Dedifferentiated amniotic fluid mesenchymal stem cell (primary cell): ENCODE results near the gene ALK.

Experiments
- DNase-seq: peaks from one replicate; pipeline ENCODE4 v3.0.0-alpha.2; 2016; ENCODE audit errors: extremely low spot score

Gene ALK

GRCh38 chr2:29715655-29716054 lies 205.7 kb downstream of the ALK start:
- no peak for DNase-seq

- DNase-seq, result no peak
Observed at GRCh38 chr2:29714333-29714732, 207.1 kb downstream of the ALK start.

GRCh38 chr2:29706171-29706720 lies 215.1 kb downstream of the ALK start:
- DNase-seq, result no peak

DNA sequence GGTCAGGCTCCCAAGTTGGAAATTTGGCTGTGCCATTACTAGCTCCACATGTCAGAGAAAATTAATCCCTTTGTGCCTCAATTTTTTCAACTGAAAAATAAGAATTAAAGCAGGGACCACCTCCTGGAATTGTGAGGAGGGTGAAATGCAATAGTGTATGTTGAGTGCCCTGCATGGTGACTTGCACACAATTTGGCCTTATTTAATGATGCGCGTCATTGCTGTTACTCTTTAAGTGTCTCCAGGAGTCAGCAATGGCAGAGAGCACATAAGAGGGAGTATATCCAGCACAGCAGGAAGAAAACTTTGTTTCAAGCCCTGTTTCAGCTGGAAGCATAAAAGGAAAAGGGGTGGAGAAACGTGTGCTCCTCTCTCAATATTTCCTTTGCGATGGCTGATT lies 215.8 kb downstream of the ALK start:
- DNase-seq, result no peak

- DNase-seq, result no peak
Observed at GRCh38 chr2:29703336-29703735, 218.1 kb downstream of the ALK start.

DNA sequence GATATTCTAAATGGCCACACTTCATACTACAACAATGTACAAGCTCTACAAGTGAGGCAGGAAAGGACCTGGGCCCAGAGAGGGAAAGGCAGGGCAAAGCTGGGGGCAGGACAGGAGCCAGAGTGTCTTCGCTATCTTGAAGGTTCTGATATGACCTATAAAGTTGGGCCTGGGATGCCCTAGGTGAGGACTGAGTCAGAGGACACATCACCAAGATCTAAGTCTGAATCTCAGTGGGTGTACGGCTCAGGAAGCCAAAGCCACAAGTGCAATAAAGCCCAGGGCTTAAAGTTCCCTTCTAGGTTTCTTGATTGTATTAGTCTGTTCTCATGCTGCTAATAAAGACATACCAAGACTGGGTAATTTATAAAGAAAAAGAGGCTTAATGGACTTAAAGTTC lies 219.1 kb downstream of the ALK start:
- no peak for DNase-seq

DNA sequence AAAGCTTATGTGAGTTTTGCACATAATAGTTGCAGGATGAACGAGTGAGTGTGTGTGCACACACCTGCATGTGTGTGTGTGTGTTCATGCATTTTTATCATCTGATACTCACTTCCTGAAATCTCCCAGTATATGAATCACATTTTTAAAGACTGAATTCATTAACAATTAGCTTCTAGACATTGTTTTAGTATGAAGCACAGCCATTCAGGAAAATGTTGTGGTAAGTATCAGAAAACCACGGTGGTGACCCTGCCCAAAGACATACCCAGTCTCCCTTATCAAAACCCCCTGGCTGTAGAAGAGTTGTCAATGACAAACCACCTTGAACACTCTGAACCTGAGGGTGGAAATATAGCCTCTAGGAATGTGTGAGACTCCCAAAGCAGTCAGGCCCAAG lies 220.8 kb downstream of the ALK start:
- no peak for DNase-seq

DNA sequence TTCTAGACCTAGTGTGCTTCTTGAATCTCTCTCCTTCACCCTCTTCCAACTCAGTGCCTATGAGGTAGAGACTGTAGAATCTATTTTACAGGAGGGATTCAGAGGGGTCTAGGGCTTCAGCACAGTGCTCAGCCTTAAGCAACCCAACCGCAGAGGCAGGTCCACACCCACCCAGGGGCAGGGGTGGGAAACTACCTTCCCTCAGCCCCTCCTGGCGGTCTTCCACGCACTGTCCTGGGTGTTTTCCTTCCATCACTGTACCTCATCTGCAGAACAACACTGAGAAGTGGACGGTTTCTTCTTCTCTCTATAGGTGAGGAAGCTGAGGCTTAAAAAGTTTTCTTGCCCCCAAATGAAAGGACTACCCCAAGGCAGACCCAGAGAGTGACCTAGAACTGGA lies 222.3 kb downstream of the ALK start:
- no peak for DNase-seq

GRCh38 chr2:29698216-29698615 lies 223.2 kb downstream of the ALK start:
- no peak for DNase-seq

- no peak for DNase-seq
Observed at GRCh38 chr2:29697715-29698114, 223.7 kb downstream of the ALK start.

GRCh38 chr2:29697181-29697580 lies 224.2 kb downstream of the ALK start:
- DNase-seq, result no peak

- no peak for DNase-seq
Observed at GRCh38 chr2:29694741-29695140, 226.6 kb downstream of the ALK start.

DNA sequence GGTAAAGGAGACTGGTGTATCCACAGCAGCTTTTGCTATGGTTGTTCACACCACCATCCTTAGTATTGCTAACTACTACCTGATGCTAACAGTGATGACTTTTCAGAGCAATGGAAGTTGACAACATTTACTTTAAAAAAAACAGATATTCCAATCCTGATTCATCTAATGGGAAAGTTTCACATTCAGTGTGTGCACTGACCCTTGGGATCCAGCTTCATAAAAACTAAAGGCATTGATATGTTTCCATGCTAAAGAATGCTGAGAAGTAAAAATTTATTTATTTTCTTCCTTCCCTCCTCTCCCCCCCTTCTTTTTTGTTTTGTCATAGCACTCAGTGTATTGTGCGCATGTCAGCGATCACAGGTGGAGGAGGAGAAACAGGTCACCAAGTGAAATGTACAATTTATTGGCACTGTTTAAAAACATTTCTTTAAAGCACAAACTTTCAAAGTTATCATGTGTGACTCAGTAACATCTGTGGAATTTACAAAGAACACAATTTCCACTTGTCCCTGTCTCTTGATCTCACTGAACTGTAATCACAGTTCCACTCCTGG lies 229.9 kb downstream of the ALK start:
- DNase-seq, result no peak

- no peak for DNase-seq
Observed at GRCh38 chr2:29689666-29690065, 231.7 kb downstream of the ALK start.

DNA sequence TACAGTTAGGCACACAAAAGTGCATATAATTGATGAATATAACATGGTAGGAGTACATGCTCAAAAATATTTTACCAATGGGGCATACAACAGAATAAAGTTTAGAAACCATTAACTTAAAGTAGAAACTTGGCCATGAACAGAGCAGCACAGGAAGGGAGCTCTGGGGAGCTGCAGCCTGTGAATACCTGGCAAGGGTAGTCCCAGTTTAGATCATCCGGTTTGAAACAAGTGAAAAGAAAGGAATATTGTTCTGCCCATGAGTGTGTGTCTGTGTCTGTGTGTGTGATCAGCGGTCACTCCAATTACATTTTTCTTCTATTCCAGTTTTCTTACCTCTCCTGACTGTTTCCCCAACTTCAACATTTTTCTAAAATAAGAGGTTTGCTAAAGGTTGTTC lies 233.0 kb downstream of the ALK start:
- no peak for DNase-seq

DNA sequence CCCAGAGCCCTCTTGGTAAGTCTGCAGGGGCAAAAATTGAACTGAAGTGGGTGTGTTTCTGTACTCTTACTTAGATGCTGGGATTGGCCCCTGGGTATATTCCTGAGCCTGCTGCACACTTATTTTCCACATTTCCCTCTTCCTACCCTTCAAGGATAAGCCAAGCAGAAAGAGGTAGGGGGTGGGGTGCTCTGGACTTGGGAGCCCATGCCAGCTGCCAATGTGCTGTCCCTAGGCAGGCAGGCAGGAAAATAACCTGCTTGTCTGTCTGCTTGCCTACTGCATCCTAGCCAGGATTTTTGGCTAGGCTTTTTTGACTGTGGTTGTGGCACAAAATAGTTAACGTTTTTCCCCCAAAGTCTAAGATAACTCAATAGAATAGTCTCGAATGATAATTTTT lies 234.3 kb downstream of the ALK start:
- DNase-seq, result no peak

DNA sequence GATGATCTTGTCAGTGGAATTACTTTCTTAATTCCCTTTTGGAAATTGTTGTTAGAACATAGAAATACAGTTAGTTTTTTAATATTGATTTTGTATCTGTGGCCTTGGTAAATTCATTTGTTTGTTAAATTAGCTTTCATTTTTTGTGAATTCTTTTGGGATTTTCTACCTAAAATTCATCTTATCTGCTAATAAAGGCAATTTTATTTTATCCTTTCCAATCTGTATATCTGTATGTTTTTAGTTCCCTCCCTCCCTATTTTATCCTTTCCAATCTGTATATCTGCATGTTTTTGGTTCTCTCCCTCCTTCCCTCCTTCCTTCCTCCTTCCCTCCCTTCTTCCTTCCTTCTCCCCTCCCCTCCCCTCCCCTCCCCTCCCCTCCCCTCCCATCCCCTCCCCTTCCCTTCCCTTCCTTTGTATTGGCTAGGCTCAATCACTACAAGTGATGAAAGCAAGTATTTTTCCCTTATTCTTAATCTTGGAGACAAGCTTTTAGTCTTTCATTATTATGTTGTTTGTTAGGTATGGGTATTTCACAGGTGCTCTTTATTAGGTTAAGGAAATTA lies 244.4 kb downstream of the ALK start:
- DNase-seq, result no peak

GRCh38 chr2:29664578-29664977 lies 256.8 kb downstream of the ALK start:
- no peak for DNase-seq

GRCh38 chr2:29663268-29663667 lies 258.1 kb downstream of the ALK start:
- DNase-seq, result peak; percentile 62

- DNase-seq, result no peak
Observed at GRCh38 chr2:29662861-29663260, 258.5 kb downstream of the ALK start.

DNA sequence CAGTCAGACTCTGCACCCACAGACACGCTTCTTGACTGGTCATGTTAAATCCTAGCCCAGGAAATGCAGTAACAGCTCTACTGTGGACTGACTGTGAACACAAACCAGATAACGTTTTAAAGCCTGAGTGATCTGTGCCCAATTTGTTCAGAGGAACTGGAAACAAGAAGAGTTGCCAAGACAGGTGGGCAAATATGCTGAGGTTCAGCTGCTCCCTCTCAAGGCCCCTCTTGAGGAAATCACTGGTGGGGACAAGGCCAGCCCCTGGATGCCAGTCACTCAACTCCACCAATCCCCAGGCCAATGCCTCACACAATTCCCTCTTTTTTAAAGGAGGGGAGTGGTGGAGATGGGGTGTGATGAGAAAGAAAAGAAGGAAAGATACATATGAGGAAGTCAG lies 261.2 kb downstream of the ALK start:
- no peak for DNase-seq

DNA sequence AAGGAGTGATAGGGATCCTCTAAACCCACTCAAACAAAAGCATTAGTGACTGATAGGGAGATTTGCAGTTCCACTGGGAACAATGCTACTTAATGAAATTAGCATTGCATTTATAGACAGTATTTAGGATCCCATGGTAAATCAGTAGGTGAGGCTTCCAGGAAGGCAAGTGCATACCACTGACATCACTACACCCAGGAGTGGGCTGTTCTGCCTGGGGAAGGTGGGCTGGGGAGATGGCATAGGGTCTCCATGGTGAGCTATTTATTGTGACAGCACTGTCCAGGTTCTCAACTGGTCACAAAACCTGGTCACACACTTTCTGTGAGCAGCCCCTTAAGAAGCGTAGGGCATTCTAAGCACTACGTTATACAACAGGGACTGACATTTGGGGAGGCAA lies 262.2 kb downstream of the ALK start:
- no peak for DNase-seq

DNA sequence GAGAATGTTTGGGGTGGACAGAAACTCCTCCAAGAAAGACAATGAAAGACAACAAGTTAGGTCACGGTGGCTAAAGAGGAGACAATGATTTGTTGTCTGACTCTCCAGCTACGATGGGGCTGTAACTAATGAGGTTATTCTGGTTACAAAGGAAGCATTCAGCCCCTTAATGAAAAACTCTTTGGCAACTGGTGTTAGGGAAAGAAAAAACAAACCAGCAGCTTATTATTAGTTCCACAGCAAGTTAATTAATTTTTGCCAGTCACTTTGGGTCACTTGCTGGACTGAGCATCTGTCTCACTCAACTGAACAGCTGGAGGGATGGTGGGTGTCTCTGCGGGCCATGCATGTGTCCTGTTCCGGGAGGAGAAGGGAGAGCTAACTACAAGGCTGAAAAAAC lies 263.7 kb downstream of the ALK start:
- DNase-seq, result no peak
